Heart left ventricle (tissue), 13 donors: ENCODE measurements around the gene TLCD3B.

Source experiments
- POLR2A ChIP-seq, 2 donors: fragments of 450-650 bp; IDR thresholded peaks; one replicate each; pipeline ENCODE4 v1.6.1; 2017; ENCODE audit warnings: antibody characterized with exemption in 2 of 2, mild to moderate bottlenecking in 2 of 2, moderate library complexity in 2 of 2
- TF ChIP-seq, protein P1 (sequence below), 12 donors: fragments of 200-600 bp; sonication (generic) in 4 of 12; IDR thresholded peaks; one replicate each; pipeline versions ENCODE4 v1.5.0 to v1.8.0; 2018 to 2022; ENCODE audit warnings: antibody characterized with exemption in 12 of 12, mild to moderate bottlenecking in 5 of 12
- donor health status: ischemic (EF 13 %, LVEDD 7.1; RV severe dilation, severe dysfunction).
- donor health status: DM: no; HTN: yes; CAD: no.
- donor health status: DM: no; HTN: no; CAD: no.
- donor health status: ischemic (EF 25% LVEDD 6.9; RV normal size, moderate dysfunction).
- donor health status: ischemic (EF 25% LVEDD 5.7; RV mildly dilated, moderate dysfunction).
- donor health status: ischemic (EF 35%, LVEDD 5.7; RV mildly dilated, moderate dysfunction).
- donor health status: nonischemic (EF 11% LVEDD 7.7; RV severe dilation, severe dysfunction).
- donor health status: DM: yes; HTN: yes; CAD: no.
- donor health status: PGD.
- donor health status: ischemic (EF 29% LVEDD 5.4; RV normal size, mild dysfunction).
- donor health status: nonischemic (EF 23%, LVEDD 6.1; RV moderate dilation, normal function).

DNA sequence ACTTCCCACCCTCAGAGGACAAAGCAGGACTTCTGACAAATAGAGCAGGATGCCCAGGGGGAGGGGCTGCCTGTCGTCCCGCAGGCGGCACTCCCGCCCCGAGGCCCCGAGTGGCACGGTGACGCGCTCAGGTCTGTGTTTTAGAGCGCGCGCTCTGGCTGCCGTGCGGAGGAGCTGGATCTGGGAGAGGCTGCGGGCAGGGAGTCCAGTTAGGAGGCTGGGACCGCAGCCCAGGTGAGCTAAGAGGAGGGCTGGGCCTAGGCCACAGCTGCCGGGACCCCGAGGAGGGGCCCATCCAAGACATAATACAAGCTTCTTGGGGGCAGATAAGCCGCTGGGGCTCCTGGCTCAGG, 26.7 kb downstream of the TLCD3B start:
- TF ChIP-seq, protein P1, sequence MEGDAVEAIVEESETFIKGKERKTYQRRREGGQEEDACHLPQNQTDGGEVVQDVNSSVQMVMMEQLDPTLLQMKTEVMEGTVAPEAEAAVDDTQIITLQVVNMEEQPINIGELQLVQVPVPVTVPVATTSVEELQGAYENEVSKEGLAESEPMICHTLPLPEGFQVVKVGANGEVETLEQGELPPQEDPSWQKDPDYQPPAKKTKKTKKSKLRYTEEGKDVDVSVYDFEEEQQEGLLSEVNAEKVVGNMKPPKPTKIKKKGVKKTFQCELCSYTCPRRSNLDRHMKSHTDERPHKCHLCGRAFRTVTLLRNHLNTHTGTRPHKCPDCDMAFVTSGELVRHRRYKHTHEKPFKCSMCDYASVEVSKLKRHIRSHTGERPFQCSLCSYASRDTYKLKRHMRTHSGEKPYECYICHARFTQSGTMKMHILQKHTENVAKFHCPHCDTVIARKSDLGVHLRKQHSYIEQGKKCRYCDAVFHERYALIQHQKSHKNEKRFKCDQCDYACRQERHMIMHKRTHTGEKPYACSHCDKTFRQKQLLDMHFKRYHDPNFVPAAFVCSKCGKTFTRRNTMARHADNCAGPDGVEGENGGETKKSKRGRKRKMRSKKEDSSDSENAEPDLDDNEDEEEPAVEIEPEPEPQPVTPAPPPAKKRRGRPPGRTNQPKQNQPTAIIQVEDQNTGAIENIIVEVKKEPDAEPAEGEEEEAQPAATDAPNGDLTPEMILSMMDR (IDR thresholded peaks at IDR 0.05), result no peak
- TF ChIP-seq POLR2A (IDR thresholded peaks at IDR 0.05), result no peak
